GM21423 (cell line): Measurements from ENCODE around the gene CPT1B.
"Not testable (repeated sequence)": the region's sequence is repeated elsewhere in the genome, so short reads cannot be mapped to it uniquely, and the experiment has no call there.

ENCODE experiments used
- ATAC-seq: cut with Tn5 transposase; IDR thresholded peaks from one replicate; pipeline ENCODE4 v1.9.1; 2021; ENCODE audit warnings: mild to moderate bottlenecking, moderate library complexity; ENCODE audit not compliant: unreplicated experiment

CPT1B gene

GRCh38 chr22:50529897-50530579 lies 48.2 kb downstream of the CPT1B start, which contains the start of gene TYMP:
Gene TYMP (minus strand): TSS chr22:50530012. CDS start chr22:50529709, 303 bp downstream.
- no peak for ATAC-seq

- no peak for ATAC-seq
These were observed 48.8 kb downstream of the CPT1B start for GRCh38 chr22:50529416-50529896.

GRCh38 chr22:50528682-50529415 lies 49.4 kb downstream of the CPT1B start:
- no peak for ATAC-seq

GRCh38 chr22:50527921-50528681 lies 50.1 kb downstream of the CPT1B start:
- no peak for ATAC-seq

GRCh38 chr22:50526834-50527801 lies 51.1 kb downstream of the CPT1B start:
- ATAC-seq: no peak

- ATAC-seq: peak; percentile 22
These were observed 52.0 kb downstream of the CPT1B start for GRCh38 chr22:50526108-50526833.

GRCh38 chr22:50525858-50526107 lies 52.4 kb downstream of the CPT1B start:
- no peak for ATAC-seq

- ATAC-seq: peak; percentile 43
These were observed 52.9 kb downstream of the CPT1B start, which contains the start of gene SCO2 for GRCh38 chr22:50525104-50525857. Gene SCO2 (minus strand): TSS chr22:50525598. CDS start chr22:50524411, 1,187 bp downstream.

- ATAC-seq: no peak
These were observed 53.5 kb downstream of the CPT1B start for GRCh38 chr22:50524676-50525103.

- no peak for ATAC-seq
These were observed 54.2 kb downstream of the CPT1B start for GRCh38 chr22:50523806-50524675.

- ATAC-seq: no peak
These were observed 54.8 kb downstream of the CPT1B start for GRCh38 chr22:50523458-50523805.

GRCh38 chr22:50522806-50523438 lies 55.3 kb downstream of the CPT1B start:
- no peak for ATAC-seq

- no peak for ATAC-seq
These were observed 55.9 kb downstream of the CPT1B start for GRCh38 chr22:50522208-50522805.

- ATAC-seq: no peak
These were observed 56.5 kb downstream of the CPT1B start for GRCh38 chr22:50521710-50522109.

GRCh38 chr22:50520826-50521453 lies 57.3 kb downstream of the CPT1B start:
- no peak for ATAC-seq

GRCh38 chr22:50520184-50520583 lies 58.0 kb downstream of the CPT1B start:
- ATAC-seq: not testable (repeated sequence)

GRCh38 chr22:50519151-50519550 lies 59.1 kb downstream of the CPT1B start:
- ATAC-seq: no peak
